Right renal cortex interstitium (tissue), 3 donors: Measurements from ENCODE around the gene GUK1. TPM values are rescaled to one million over a fixed set of nuclear protein-coding genes. Genes with fewer than 3 reads are reported as not detected.
"Not testable (repeated sequence)": the region's sequence is repeated elsewhere in the genome, so short reads cannot be mapped to it uniquely, and the experiment has no call there.

ENCODE experiments used
- DNase-seq, 3 donors: peaks; one replicate each; pipeline ENCODE4 v3.0.0-alpha.2; 2013; ENCODE audit warnings: low read depth in 3 of 3, low spot score in 2 of 3
- polyA plus RNA-seq, 3 donors: library from polyadenylated mRNA; unstranded; fragments of 120-200 nt; gene quantifications; one replicate each; pipeline ENCODE4 v1.2.1, GENCODE V29; 2013; ENCODE audit not compliant: insufficient read length in 3 of 3

Gene GUK1
- polyA plus RNA-seq, 3 donors = 93.5 to 106 (median 97.6) TPM

GRCh38 chr1:228175316-228176023 lies 35.4 kb downstream of the GUK1 start:
- no peak for DNase-seq

DNA sequence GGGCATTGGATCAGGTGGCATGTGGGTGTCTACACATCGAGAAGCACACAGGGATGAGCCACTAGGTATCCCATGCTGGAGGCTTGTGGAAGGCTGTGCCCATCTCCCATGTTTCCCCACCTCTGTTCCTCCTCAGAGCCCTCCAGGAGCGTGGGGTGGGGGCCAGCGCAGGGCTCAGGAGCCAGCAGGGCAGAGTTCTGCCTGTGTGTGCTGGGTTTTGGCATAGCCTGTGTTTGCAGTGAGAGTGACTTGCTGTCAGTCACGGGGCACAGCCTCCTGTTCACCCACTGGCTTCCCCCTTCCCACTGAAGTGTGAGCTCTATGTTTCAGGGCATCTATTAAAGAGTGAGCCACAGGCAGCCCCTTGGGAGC lies 35.9 kb downstream of the GUK1 start:
- DNase-seq = no peak

GRCh38 chr1:228176461-228177182 lies 36.5 kb downstream of the GUK1 start:
- no peak for DNase-seq

DNA sequence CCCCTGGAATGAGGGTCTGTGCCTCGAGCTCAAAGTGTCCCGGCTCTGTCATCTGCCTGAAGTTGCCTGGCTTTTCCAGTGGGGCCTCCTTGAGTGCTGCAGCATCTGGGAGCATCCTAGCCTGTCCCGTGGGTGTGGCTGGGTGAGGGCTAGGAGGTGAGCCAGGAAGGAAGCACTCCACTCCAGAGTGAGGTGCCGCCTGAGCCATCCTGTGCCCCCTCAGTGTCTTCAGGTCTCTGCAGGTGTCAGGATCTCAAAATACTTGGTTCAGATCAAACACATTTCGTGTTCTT lies 37.0 kb downstream of the GUK1 start:
- DNase-seq = no peak

- no peak for DNase-seq
Observed at GRCh38 chr1:228177721-228178710, 37.9 kb downstream of the GUK1 start.

DNA sequence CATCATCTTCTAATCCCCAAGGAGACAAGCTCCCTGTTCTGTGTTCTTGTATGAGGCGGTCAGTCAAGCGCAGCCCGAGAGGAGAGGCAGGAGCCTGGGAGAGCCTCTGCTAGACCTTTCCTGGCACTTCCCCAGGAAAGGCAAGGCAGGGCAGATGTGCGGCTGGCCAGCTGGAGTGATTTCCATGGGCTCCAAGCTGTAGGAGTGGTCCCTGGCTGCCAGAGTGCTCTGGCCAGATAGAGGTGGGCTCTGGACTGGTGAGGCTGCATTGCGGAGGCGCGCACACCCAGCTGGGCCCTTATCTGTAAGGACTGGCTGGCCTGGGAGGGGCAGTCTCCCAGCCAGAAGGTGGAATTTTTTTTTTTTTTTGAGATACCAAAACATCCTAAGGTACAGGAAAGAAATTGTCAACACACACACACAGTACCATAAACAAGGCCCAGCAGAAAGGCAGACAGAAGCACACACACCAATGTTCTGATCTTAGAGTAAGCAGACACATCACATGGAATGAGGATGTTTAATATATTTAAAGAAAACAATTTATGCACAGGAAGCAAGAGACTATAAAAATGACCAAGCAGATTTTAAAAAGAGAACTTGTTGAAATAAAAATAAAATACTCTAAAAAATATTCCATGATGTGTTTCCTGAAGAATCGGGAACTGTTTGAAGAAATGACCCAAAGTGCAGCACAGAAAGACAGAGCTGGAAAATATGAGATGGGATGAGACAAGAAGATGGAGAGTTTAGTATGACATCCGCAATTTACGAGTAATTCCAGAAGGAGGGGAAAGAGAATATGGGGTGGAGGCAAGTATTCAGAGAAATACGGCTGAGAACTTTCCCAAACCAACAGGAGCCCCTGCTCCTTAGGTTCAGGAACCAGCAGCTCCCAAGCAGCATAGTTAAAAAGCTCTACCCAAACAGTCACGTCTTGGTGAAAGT lies 38.9 kb downstream of the GUK1 start:
- no peak for DNase-seq

GRCh38 chr1:228180271-228180958 lies 40.3 kb downstream of the GUK1 start:
- DNase-seq = no peak

DNA sequence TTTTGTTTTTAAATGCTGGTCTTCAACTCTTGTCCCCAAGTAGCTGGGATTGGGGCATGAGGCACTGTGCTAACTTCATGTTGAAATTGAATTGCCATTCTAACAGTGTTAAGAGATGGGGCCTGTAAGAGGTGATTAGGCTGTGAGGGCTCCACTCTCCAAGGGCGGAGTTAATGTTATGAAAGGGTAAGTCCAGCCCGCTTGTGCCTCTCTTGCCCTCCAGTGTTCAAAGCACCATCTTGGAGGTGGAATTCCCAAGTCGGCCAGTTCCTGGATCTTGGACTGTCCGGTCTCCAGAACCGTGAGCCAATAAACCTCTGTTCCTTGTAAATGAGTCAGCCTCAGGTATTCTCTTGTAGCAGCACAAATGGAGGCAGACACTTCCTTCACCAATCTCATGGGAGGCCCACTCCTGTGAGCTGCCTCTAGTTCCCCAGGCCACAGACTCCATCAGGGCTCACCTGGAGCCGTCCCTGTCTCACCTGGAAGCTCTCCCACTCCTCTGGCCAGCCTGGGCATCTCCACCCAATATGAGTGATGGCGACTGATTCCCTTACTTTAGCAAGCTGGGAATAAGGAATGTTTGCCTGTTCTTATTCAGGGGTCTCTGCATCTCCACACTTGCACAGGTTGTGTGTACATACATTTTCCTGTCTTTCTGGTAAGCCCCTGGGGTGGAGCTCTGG lies 41.0 kb downstream of the GUK1 start:
- no peak for DNase-seq

DNA sequence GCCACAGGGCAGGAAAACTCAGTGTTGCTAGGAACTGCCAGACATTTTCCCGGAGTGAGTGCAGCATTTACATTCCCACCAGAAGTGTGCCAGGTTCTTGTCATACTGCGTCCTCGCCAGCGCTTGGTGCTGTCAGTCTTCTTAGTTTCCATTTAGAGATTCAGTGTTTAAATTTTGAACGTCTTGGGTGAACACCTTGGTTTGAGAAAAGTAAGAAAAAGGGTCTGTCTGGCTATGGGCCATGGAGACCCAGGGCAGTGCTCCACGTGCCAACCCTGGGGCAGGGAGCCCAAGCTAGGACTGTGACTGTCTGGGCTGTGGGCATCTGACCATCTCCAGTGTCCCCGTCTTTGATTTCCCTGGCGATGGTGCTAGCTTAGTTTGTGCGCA lies 41.6 kb downstream of the GUK1 start:
- no peak for DNase-seq

GRCh38 chr1:228182296-228183030 lies 42.4 kb downstream of the GUK1 start:
- no peak for DNase-seq

DNA sequence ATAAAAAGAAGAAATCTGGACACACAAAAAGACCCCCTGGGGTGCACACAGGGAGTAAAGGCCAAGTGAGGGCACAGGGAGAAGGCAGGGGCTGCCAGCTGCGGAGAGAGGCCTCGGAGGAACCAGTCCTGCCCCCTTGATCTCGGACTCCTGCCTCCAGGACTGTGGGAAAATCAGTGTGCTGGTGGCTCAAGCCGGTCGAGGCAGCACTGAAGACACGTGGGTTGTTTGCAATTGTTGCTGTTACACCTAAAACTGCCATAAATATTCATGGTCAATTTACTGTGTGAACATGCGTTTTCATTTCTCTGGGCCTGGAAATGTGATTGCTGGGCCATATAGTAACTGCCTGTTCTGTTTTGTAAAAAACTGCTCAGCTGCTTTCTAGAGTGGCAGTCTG lies 44.1 kb downstream of the GUK1 start:
- DNase-seq = no peak

- DNase-seq = no peak
Observed at GRCh38 chr1:228185641-228185965, 45.5 kb downstream of the GUK1 start.

- DNase-seq = not testable (repeated sequence)
Observed at GRCh38 chr1:228188249-228188648, 48.2 kb downstream of the GUK1 start.

- DNase-seq = no peak
Observed at GRCh38 chr1:228190182-228190581, 50.1 kb downstream of the GUK1 start.

DNA sequence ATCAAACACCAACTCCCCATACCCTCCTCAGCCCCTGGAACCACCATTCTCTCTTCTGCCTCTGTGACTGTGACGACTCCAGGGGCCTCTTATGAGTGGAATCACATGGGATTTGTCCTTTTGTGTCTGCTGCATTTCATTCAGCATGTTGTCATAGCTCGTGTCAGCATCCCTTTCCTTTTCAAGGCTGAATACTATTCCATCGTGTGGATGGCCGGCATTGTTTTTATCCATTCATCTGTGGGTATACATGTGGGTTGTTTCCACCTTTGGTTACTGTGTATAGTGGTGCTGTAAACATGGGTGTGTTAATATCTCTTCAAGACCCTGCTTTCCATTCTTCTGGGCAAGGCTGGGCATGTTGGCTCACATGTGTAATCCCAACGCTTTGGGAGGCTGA lies 50.7 kb downstream of the GUK1 start:
- no peak for DNase-seq

- DNase-seq = no peak
Observed at GRCh38 chr1:228194436-228194835, 54.4 kb downstream of the GUK1 start.

GRCh38 chr1:228194921-228195812 lies 55.1 kb downstream of the GUK1 start:
- DNase-seq = no peak
